HepG2 (cell line): ENCODE data around the gene FAM167B. TPM values are rescaled to one million over a fixed set of nuclear protein-coding genes. Genes with fewer than 3 reads are reported as not detected.

Source experiments
- ARHGAP35 ChIP-seq: sonication (generic); formaldehyde crosslinking; IDR thresholded peaks from 2 replicates; pipeline ENCODE4 v1.9.0; 2022; ENCODE audit warnings: mild to moderate bottlenecking, inconsistent platforms, moderate library complexity, missing genetic modification reagents, borderline replicate concordance
- ATAD3A ChIP-seq: sonication (generic); formaldehyde crosslinking; IDR thresholded peaks from 2 replicates; pipeline ENCODE4 v1.4.0; 2020; ENCODE audit warnings: missing genetic modification reagents
- DMAP1 ChIP-seq: IDR thresholded peaks from 2 replicates; pipeline ENCODE4 v1.6.1; 2016
- FIP1L1 ChIP-seq: fragments of 200-400 bp; formaldehyde crosslinking; IDR thresholded peaks from 2 replicates; pipeline ENCODE4 v1.6.1; 2018; ENCODE audit warnings: low read depth, mild to moderate bottlenecking, low read length, moderate library complexity, borderline replicate concordance; ENCODE audit not compliant: insufficient read depth
- MYNN ChIP-seq: sonication (generic); formaldehyde crosslinking; IDR thresholded peaks from 2 replicates; pipeline ENCODE4 v1.4.0; 2020; ENCODE audit warnings: mild to moderate bottlenecking, low read depth, missing genetic modification reagents
- NR2C2 ChIP-seq: sonication (generic); formaldehyde crosslinking; IDR thresholded peaks from 2 replicates; pipeline ENCODE4 v1.4.0; 2020; ENCODE audit warnings: missing genetic modification reagents, mild to moderate bottlenecking, moderate library complexity, borderline replicate concordance
- RARG ChIP-seq: sonication (generic); formaldehyde crosslinking; IDR thresholded peaks from 2 replicates; pipeline ENCODE4 v1.4.0; 2020; ENCODE audit warnings: low read depth, mild to moderate bottlenecking, missing genetic modification reagents
- ZBTB1 ChIP-seq: sonication (generic); formaldehyde crosslinking; IDR thresholded peaks from 2 replicates; pipeline ENCODE4 v1.4.0; 2020; ENCODE audit warnings: missing genetic modification reagents, borderline replicate concordance
- ZNF138 ChIP-seq: sonication (generic); formaldehyde crosslinking; IDR thresholded peaks from 2 replicates; pipeline ENCODE4 v1.5.0; 2020; ENCODE audit warnings: mild to moderate bottlenecking, low read depth, missing genetic modification reagents
- ZNF232 ChIP-seq: sonication (generic); formaldehyde crosslinking; IDR thresholded peaks from 2 replicates; pipeline ENCODE4 v1.4.0; 2020; ENCODE audit warnings: missing genetic modification reagents, borderline replicate concordance
- ZNF432 ChIP-seq: sonication (generic); formaldehyde crosslinking; IDR thresholded peaks from 2 replicates; pipeline ENCODE4 v1.5.0; 2020; ENCODE audit warnings: missing genetic modification reagents, mild to moderate bottlenecking, borderline replicate concordance
- ZNF790 ChIP-seq: sonication (generic); formaldehyde crosslinking; IDR thresholded peaks from 2 replicates; pipeline ENCODE4 v1.8.0; 2022; ENCODE audit warnings: missing genetic modification reagents, mild to moderate bottlenecking, borderline replicate concordance
- ZNF839 ChIP-seq: sonication (generic); formaldehyde crosslinking; IDR thresholded peaks from 2 replicates; pipeline ENCODE4 v1.4.0; 2020; ENCODE audit warnings: missing genetic modification reagents, mild to moderate bottlenecking, borderline replicate concordance
- polyA plus RNA-seq, 8 experiments: library from polyadenylated mRNA; depleted of rRNA in 3 of 8; stranded (reverse) in 7 of 8; unstranded in 1 of 8; fragments of >200 nt; fragmentation: Illumina TruSeq in 4 of 8; extraction: Trizol in 4 of 8; gene quantifications; 2 replicates each; pipeline versions ENCODE4 v1.2.1 to v1.2.3, GENCODE V29; 2011 to 2016; ENCODE audit warnings: low read depth in 4 of 8, missing spikeins in 1 of 8, mixed read lengths in 1 of 8; ENCODE audit not compliant: insufficient read depth in 1 of 8
- total RNA-seq, 5 experiments: library from RNA; depleted of rRNA; stranded (reverse); fragments of >200 nt; fragmentation: Illumina TruSeq; extraction: Trizol; gene quantifications; 2 replicates each; pipeline ENCODE4 v1.2.3, GENCODE V29; 2016; ENCODE audit warnings: low read depth in 1 of 5
- TF ChIP-seq, protein P1 (sequence below): sonication (generic); formaldehyde crosslinking; IDR thresholded peaks from 2 replicates; pipeline ENCODE4 v1.4.0; 2020; ENCODE audit warnings: mild to moderate bottlenecking, missing genetic modification reagents, borderline replicate concordance
- TF ChIP-seq, protein P2 (sequence below): sonication (generic); formaldehyde crosslinking; IDR thresholded peaks from 2 replicates; pipeline ENCODE4 v1.9.0; 2021; ENCODE audit warnings: missing genetic modification reagents, mild to moderate bottlenecking, borderline replicate concordance
- TF ChIP-seq, protein P3 (sequence below): sonication (generic); formaldehyde crosslinking; IDR thresholded peaks from 2 replicates; pipeline ENCODE4 v1.4.0; 2020; ENCODE audit warnings: missing genetic modification reagents
- TF ChIP-seq, protein P4 (sequence below): sonication (generic); formaldehyde crosslinking; IDR thresholded peaks from 2 replicates; pipeline ENCODE4 v1.4.0; 2020; ENCODE audit warnings: mild to moderate bottlenecking, low read depth, missing genetic modification reagents
- TF ChIP-seq, protein P5 (sequence below): sonication (generic); formaldehyde crosslinking; IDR thresholded peaks from 2 replicates; pipeline ENCODE4 v1.5.0; 2020; ENCODE audit warnings: mild to moderate bottlenecking, missing genetic modification reagents

The FAM167B gene
- total and polyA plus RNA-seq, 2 of the 13 experiments (the other 11 are each of a cell fraction or from before 2014, with no cell fraction given): 0.15 to 0.70 TPM

DNA sequence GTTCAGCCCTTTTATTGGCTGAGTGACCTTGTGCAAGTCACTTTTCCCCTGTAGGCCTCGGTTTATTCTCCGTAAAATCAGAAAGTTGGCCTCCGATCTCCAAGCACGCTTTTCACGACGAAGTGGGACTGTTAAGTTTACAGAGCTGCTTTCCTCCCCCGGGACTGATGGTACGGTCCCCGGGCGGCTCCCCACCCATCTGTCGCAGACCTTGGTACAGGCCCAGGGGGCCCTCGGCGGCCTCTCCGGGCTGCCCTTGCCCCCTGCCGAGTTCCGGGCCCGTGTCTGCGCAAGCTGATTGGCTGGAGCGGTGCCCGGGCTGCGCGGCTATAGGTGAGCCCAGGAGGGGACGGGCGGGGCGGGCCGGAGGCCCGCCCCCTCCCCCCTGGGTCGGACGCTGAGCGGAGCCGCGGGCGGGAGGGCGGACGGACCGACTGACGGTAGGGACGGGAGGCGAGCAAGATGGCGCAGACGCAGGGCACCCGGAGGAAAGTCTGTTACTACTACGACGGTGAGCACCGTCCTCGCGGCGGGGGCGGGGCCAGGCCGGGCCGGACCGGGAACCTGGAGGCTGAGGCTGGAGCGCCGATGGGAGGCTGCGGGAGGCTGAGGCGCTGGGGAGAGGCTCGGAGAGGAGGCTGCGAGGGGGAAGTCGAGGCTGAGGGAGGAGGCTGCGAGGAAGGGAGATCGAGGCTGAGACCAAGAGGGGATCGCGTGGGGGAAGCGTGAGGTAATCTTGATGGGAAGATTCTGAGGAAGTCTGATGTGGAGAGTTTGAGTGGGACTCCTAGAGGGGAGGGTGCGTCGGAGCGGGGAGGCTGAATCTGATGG lies 44.9 kb downstream of the FAM167B start, which contains the start of gene HDAC1 (continued):
- TF ChIP-seq, protein P1, sequence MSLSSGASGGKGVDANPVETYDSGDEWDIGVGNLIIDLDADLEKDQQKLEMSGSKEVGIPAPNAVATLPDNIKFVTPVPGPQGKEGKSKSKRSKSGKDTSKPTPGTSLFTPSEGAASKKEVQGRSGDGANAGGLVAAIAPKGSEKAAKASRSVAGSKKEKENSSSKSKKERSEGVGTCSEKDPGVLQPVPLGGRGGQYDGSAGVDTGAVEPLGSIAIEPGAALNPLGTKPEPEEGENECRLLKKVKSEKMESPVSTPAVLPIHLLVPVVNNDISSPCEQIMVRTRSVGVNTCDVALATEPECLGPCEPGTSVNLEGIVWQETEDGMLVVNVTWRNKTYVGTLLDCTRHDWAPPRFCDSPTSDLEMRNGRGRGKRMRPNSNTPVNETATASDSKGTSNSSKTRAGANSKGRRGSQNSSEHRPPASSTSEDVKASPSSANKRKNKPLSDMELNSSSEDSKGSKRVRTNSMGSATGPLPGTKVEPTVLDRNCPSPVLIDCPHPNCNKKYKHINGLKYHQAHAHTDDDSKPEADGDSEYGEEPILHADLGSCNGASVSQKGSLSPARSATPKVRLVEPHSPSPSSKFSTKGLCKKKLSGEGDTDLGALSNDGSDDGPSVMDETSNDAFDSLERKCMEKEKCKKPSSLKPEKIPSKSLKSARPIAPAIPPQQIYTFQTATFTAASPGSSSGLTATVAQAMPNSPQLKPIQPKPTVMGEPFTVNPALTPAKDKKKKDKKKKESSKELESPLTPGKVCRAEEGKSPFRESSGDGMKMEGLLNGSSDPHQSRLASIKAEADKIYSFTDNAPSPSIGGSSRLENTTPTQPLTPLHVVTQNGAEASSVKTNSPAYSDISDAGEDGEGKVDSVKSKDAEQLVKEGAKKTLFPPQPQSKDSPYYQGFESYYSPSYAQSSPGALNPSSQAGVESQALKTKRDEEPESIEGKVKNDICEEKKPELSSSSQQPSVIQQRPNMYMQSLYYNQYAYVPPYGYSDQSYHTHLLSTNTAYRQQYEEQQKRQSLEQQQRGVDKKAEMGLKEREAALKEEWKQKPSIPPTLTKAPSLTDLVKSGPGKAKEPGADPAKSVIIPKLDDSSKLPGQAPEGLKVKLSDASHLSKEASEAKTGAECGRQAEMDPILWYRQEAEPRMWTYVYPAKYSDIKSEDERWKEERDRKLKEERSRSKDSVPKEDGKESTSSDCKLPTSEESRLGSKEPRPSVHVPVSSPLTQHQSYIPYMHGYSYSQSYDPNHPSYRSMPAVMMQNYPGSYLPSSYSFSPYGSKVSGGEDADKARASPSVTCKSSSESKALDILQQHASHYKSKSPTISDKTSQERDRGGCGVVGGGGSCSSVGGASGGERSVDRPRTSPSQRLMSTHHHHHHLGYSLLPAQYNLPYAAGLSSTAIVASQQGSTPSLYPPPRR (CRISPR knock-in tag): no peak
- TF ChIP-seq, protein P2, sequence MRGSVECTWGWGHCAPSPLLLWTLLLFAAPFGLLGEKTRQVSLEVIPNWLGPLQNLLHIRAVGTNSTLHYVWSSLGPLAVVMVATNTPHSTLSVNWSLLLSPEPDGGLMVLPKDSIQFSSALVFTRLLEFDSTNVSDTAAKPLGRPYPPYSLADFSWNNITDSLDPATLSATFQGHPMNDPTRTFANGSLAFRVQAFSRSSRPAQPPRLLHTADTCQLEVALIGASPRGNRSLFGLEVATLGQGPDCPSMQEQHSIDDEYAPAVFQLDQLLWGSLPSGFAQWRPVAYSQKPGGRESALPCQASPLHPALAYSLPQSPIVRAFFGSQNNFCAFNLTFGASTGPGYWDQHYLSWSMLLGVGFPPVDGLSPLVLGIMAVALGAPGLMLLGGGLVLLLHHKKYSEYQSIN: no peak
- TF ChIP-seq RARG (CRISPR knock-in tag): no peak
- TF ChIP-seq DMAP1: peak; percentile 83
- peak; percentile 65; the same call in 1 of the 2 replicates for TF ChIP-seq ZNF790 (CRISPR knock-in tag)
- TF ChIP-seq ZNF432: no peak
- no peak for TF ChIP-seq ZNF138 (CRISPR knock-in tag)
- peak; percentile 66 for TF ChIP-seq NR2C2
- no peak for TF ChIP-seq ARHGAP35
- TF ChIP-seq ZNF839 (CRISPR knock-in tag): no peak
- TF ChIP-seq, protein P3, sequence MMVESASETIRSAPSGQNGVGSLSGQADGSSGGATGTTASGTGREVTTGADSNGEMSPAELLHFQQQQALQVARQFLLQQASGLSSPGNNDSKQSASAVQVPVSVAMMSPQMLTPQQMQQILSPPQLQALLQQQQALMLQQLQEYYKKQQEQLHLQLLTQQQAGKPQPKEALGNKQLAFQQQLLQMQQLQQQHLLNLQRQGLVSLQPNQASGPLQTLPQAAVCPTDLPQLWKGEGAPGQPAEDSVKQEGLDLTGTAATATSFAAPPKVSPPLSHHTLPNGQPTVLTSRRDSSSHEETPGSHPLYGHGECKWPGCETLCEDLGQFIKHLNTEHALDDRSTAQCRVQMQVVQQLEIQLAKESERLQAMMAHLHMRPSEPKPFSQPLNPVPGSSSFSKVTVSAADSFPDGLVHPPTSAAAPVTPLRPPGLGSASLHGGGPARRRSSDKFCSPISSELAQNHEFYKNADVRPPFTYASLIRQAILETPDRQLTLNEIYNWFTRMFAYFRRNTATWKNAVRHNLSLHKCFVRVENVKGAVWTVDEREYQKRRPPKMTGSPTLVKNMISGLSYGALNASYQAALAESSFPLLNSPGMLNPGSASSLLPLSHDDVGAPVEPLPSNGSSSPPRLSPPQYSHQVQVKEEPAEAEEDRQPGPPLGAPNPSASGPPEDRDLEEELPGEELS: peak; percentile 35; the same call in 1 of the 2 replicates
- TF ChIP-seq, protein P4, sequence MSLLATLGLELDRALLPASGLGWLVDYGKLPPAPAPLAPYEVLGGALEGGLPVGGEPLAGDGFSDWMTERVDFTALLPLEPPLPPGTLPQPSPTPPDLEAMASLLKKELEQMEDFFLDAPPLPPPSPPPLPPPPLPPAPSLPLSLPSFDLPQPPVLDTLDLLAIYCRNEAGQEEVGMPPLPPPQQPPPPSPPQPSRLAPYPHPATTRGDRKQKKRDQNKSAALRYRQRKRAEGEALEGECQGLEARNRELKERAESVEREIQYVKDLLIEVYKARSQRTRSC (CRISPR knock-in tag): no peak
- TF ChIP-seq, protein P5, sequence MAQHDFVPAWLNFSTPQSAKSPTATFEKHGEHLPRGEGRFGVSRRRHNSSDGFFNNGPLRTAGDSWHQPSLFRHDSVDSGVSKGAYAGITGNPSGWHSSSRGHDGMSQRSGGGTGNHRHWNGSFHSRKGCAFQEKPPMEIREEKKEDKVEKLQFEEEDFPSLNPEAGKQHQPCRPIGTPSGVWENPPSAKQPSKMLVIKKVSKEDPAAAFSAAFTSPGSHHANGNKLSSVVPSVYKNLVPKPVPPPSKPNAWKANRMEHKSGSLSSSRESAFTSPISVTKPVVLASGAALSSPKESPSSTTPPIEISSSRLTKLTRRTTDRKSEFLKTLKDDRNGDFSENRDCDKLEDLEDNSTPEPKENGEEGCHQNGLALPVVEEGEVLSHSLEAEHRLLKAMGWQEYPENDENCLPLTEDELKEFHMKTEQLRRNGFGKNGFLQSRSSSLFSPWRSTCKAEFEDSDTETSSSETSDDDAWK (CRISPR knock-in tag): no peak
- 0 out of 2 replicates have a peak, but pooled peaks have one; percentile 18 for TF ChIP-seq ZBTB1 (CRISPR knock-in tag)
- peak; percentile 40; the same call in 1 of the 2 replicates for TF ChIP-seq ZNF232 (CRISPR knock-in tag)
- no peak for TF ChIP-seq ATAD3A
- no peak for TF ChIP-seq FIP1L1
- TF ChIP-seq MYNN (CRISPR knock-in tag): no peak
